H9 (cell line): ENCODE data around the gene MFSD6. TPM values are rescaled to one million over a fixed set of nuclear protein-coding genes. Genes with fewer than 3 reads are reported as not detected.

ENCODE experiments used
- DNase-seq: peaks from one replicate; pipeline ENCODE4 v3.0.0-alpha.2; 2017
- H2AFZ ChIP-seq: one replicate; pipeline ENCODE4 v1.6.1; 2013; ENCODE audit warnings: mild to moderate bottlenecking, low read length, control low read depth, moderate library complexity
- H2AK5ac ChIP-seq: 2 replicates; pipeline ENCODE4 v1.6.1; 2013; ENCODE audit warnings: low read length, control low read depth, mixed read lengths; ENCODE audit not compliant: insufficient read length
- H2BK120ac ChIP-seq: one replicate; pipeline ENCODE4 v1.6.1; 2013; ENCODE audit warnings: low read depth, mild to moderate bottlenecking, low read length, control low read depth, inconsistent platforms; ENCODE audit not compliant: poor library complexity, severe bottlenecking
- H2BK12ac ChIP-seq: 2 replicates; pipeline ENCODE4 v1.6.1; 2013; ENCODE audit warnings: low read length, control low read depth, mixed read lengths, low read depth; ENCODE audit not compliant: insufficient read length
- H2BK15ac ChIP-seq: 2 replicates; pipeline ENCODE4 v1.6.1; 2013; ENCODE audit warnings: low read depth, low read length, control low read depth
- H2BK20ac ChIP-seq: one replicate; pipeline ENCODE4 v1.6.1; 2013; ENCODE audit warnings: low read depth, mild to moderate bottlenecking, low read length, control low read depth, inconsistent platforms; ENCODE audit not compliant: poor library complexity, severe bottlenecking
- H2BK5ac ChIP-seq: 2 replicates; pipeline ENCODE4 v1.6.1; 2013; ENCODE audit warnings: low read length, control low read depth, mixed read lengths; ENCODE audit not compliant: insufficient read length
- H3K14ac ChIP-seq: 2 replicates; pipeline ENCODE4 v1.6.1; 2013; ENCODE audit warnings: low read length, control low read depth; ENCODE audit not compliant: insufficient read depth
- H3K18ac ChIP-seq: 2 replicates; pipeline ENCODE4 v1.6.1; 2013; ENCODE audit warnings: low read depth, mild to moderate bottlenecking, mixed read lengths, low read length, control low read depth; ENCODE audit not compliant: insufficient read length
- H3K23ac ChIP-seq: 2 replicates; pipeline ENCODE4 v1.6.1; 2013; ENCODE audit warnings: low read length, control low read depth, mixed read lengths, low read depth; ENCODE audit not compliant: insufficient read length
- H3K23me2 ChIP-seq: 2 replicates; pipeline ENCODE4 v1.6.1; 2013; ENCODE audit warnings: low read depth, mild to moderate bottlenecking, mixed read lengths, low read length, control low read depth; ENCODE audit not compliant: insufficient read length, poor library complexity, severe bottlenecking
- H3K27ac ChIP-seq: 2 replicates; pipeline ENCODE4 v1.5.1; 2013; ENCODE audit warnings: low read length, control low read depth, mixed read lengths, low read depth; ENCODE audit not compliant: insufficient read length
- H3K27me3 ChIP-seq: 2 replicates; pipeline ENCODE4 v1.6.1; 2013; ENCODE audit warnings: low read length, control low read depth, inconsistent platforms; ENCODE audit not compliant: insufficient read depth
- H3K4ac ChIP-seq: 2 replicates; pipeline ENCODE4 v1.6.1; 2013; ENCODE audit warnings: low read depth, mild to moderate bottlenecking, control low read depth, inconsistent platforms, low read length, moderate library complexity
- H3K4me1 ChIP-seq: 2 replicates; pipeline ENCODE4 v1.6.1; 2013; ENCODE audit warnings: low read length, control low read depth, inconsistent platforms; ENCODE audit not compliant: insufficient read depth
- H3K4me2 ChIP-seq: 2 replicates; pipeline ENCODE4 v1.6.1; 2013; ENCODE audit warnings: low read length, control low read depth, mixed read lengths; ENCODE audit not compliant: insufficient read length, insufficient read depth
- H3K56ac ChIP-seq: 2 replicates; pipeline ENCODE4 v1.6.1; 2013; ENCODE audit warnings: low read depth, mild to moderate bottlenecking, mixed read lengths, low read length, control low read depth; ENCODE audit not compliant: insufficient read length
- H3K79me1 ChIP-seq: 2 replicates; pipeline ENCODE4 v1.6.1; 2013; ENCODE audit warnings: low read depth, mild to moderate bottlenecking, moderate library complexity, low read length, control low read depth, inconsistent platforms; ENCODE audit not compliant: insufficient read depth, poor library complexity, severe bottlenecking
- H3K79me2 ChIP-seq: 2 replicates; pipeline ENCODE4 v1.6.1; 2013; ENCODE audit warnings: low read length, control low read depth, inconsistent platforms; ENCODE audit not compliant: insufficient read depth
- H3K9ac ChIP-seq: 2 replicates; pipeline ENCODE4 v1.6.1; 2013; ENCODE audit warnings: low read length, control low read depth, mixed read lengths; ENCODE audit not compliant: insufficient read length; ENCODE audit errors: extremely low read depth
- H3K9me3 ChIP-seq: one replicate; pipeline ENCODE4 v1.6.1; 2013; ENCODE audit warnings: low read depth, low read length, inconsistent platforms; ENCODE audit not compliant: control insufficient read depth
- H3T11ph ChIP-seq: one replicate; pipeline ENCODE4 v1.6.1; 2013; ENCODE audit warnings: mild to moderate bottlenecking, low read length, control low read depth, inconsistent platforms
- H4K20me1 ChIP-seq: one replicate; pipeline ENCODE4 v1.6.1; 2013; ENCODE audit not compliant: control insufficient read depth, insufficient read length, insufficient read depth
- H4K5ac ChIP-seq: 2 replicates; pipeline ENCODE4 v1.6.1; 2013; ENCODE audit warnings: low read depth, mild to moderate bottlenecking, mixed read lengths, low read length, control low read depth; ENCODE audit not compliant: insufficient read length
- H4K8ac ChIP-seq: replicated peaks from 2 replicates; pipeline ENCODE4 v1.6.1; 2013; ENCODE audit warnings: low read length, control low read depth, mixed read lengths, low read depth; ENCODE audit not compliant: insufficient read length
- H4K91ac ChIP-seq: 2 replicates; pipeline ENCODE4 v1.6.1; 2013; ENCODE audit warnings: low read depth, mild to moderate bottlenecking, moderate library complexity, mixed read lengths, low read length, control low read depth; ENCODE audit not compliant: insufficient read length
- H3K27ac Mint-ChIP-seq, 3 experiments: 2 replicates in 2 of 3; 3 replicates in 1 of 3; pipeline ENCODE4 v1.8.0; 2020 to 2021; ENCODE audit warnings: mixed read lengths in 3 of 3, mild to moderate bottlenecking in 1 of 3, moderate library complexity in 1 of 3
- H3K27me3 Mint-ChIP-seq: 2 replicates; pipeline ENCODE4 v1.8.0; 2021; ENCODE audit warnings: low read depth, mild to moderate bottlenecking, moderate library complexity, mixed read lengths
- H3K36me3 Mint-ChIP-seq, 3 experiments: 2 replicates in 2 of 3; 3 replicates in 1 of 3; pipeline ENCODE4 v1.8.0; 2020 to 2021; ENCODE audit warnings: low read depth in 3 of 3, mixed read lengths in 3 of 3; ENCODE audit not compliant: insufficient read depth in 1 of 3
- H3K4me1 Mint-ChIP-seq, 2 experiments: 2 replicates each; pipeline ENCODE4 v1.8.0; 2020; ENCODE audit warnings: mixed read lengths in 2 of 2
- H3K4me3 Mint-ChIP-seq, 2 experiments: 2 replicates in 1 of 2; 3 replicates in 1 of 2; pipeline ENCODE4 v1.8.0; 2020 to 2021; ENCODE audit warnings: mild to moderate bottlenecking in 2 of 2, mixed read lengths in 2 of 2, moderate library complexity in 1 of 2
- H3K9me3 Mint-ChIP-seq, 2 experiments: 2 replicates in 1 of 2; 3 replicates in 1 of 2; pipeline ENCODE4 v1.8.0; 2020; ENCODE audit warnings: mild to moderate bottlenecking in 2 of 2, mixed read lengths in 2 of 2, moderate library complexity in 1 of 2
- total RNA-seq: library from RNA; stranded (reverse); gene quantifications from 2 replicates; pipeline ENCODE4 v1.2.1, GENCODE V29; 2021
- TF ChIP-seq, protein P1 (sequence below): fragments of 200-600 bp; sonication (generic); conservative IDR thresholded peaks from 3 replicates; pipeline ENCODE4 v1.8.0; 2021; ENCODE audit warnings: antibody characterized with exemption, mild to moderate bottlenecking

The MFSD6 gene
- total RNA-seq, 1 experiment from 2014 or later: 4.0 TPM

DNA sequence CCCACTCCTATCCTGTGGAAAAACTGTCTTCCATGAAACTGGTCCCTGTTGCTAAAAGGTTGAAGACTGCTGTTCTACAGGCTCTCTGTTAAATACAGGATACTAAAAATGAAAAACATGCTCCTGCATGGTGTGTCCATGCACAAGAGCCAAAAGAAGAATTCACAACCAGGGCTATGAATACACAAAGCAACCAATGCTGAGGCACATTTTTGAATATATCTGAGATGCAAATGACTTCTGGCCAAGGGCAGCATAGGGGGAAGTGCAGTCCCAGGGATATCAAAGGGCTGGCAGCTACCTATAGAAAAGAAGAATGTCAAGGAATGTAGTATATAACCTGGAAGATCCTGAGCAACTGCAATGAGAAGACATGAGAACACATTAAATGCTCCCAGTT is 119.8 kb downstream of the MFSD6 start:
- Mint-ChIP-seq H3K4me1 (peaks cover 16 to 18% of the 10 kb centered on the region in 2 experiments), H3K4me3 (no peak overlapping the region), H3K9me3 (no peaks in the 10 kb centered on the region), H3K27ac (peak overlapping the region in 1 of 3 experiments; percentile 3; a peak in 2 of 7 replicates), H3K27me3 (no peaks in the 10 kb centered on the region), H3K36me3 (no peaks in the 10 kb centered on the region; a peak in 2 of 7 replicates)
- Histone ChIP-seq H3K4me1 (no peaks in the 10 kb centered on the region; the same call in 1 of the 2 replicates), H2BK5ac (no peak overlapping the region), H2BK120ac (no peak overlapping the region), H3K14ac (no peak overlapping the region), H2BK12ac (no peak overlapping the region), H3K79me2 (no peaks in the 10 kb centered on the region), H2AK5ac (no peak overlapping the region), H4K8ac (no peak overlapping the region), H4K91ac (no peak overlapping the region), H3K18ac (no peak overlapping the region), H3T11ph (no peak overlapping the region), H3K27me3 (no peaks in the 10 kb centered on the region), H3K9me3 (no peaks in the 10 kb centered on the region), H4K5ac (no peak overlapping the region), H3K79me1 (no peaks in the 10 kb centered on the region), H4K20me1 (no peaks in the 10 kb centered on the region), H2BK15ac (no peak overlapping the region), H3K27ac (no peak overlapping the region), H2AFZ (no peak overlapping the region), H2BK20ac (no peak overlapping the region), H3K9ac (no peak overlapping the region), H3K4ac (no peak overlapping the region), H3K56ac (no peak overlapping the region), H3K23me2 (no peaks in the 10 kb centered on the region), H3K4me2 (no peak overlapping the region), H3K23ac (no peak overlapping the region)
- no peak for DNase-seq
- TF ChIP-seq, protein P1, sequence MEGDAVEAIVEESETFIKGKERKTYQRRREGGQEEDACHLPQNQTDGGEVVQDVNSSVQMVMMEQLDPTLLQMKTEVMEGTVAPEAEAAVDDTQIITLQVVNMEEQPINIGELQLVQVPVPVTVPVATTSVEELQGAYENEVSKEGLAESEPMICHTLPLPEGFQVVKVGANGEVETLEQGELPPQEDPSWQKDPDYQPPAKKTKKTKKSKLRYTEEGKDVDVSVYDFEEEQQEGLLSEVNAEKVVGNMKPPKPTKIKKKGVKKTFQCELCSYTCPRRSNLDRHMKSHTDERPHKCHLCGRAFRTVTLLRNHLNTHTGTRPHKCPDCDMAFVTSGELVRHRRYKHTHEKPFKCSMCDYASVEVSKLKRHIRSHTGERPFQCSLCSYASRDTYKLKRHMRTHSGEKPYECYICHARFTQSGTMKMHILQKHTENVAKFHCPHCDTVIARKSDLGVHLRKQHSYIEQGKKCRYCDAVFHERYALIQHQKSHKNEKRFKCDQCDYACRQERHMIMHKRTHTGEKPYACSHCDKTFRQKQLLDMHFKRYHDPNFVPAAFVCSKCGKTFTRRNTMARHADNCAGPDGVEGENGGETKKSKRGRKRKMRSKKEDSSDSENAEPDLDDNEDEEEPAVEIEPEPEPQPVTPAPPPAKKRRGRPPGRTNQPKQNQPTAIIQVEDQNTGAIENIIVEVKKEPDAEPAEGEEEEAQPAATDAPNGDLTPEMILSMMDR: no peak
